C4-2B (cell line): ENCODE results near the gene ZNF717.
"Not testable (repeated sequence)": the region's sequence is repeated elsewhere in the genome, so short reads cannot be mapped to it uniquely, and the experiment has no call there.

Experiments
- ZFX ChIP-seq: fragments of 450-650 bp; IDR thresholded peaks from 2 replicates; pipeline ENCODE4 v1.6.1; 2017
- TF ChIP-seq, protein P1 (sequence below): fragments of 450-650 bp; conservative IDR thresholded peaks from 2 replicates; pipeline ENCODE4 v1.5.1; 2017; ENCODE audit warnings: mild to moderate bottlenecking

- TF ChIP-seq, protein P1, sequence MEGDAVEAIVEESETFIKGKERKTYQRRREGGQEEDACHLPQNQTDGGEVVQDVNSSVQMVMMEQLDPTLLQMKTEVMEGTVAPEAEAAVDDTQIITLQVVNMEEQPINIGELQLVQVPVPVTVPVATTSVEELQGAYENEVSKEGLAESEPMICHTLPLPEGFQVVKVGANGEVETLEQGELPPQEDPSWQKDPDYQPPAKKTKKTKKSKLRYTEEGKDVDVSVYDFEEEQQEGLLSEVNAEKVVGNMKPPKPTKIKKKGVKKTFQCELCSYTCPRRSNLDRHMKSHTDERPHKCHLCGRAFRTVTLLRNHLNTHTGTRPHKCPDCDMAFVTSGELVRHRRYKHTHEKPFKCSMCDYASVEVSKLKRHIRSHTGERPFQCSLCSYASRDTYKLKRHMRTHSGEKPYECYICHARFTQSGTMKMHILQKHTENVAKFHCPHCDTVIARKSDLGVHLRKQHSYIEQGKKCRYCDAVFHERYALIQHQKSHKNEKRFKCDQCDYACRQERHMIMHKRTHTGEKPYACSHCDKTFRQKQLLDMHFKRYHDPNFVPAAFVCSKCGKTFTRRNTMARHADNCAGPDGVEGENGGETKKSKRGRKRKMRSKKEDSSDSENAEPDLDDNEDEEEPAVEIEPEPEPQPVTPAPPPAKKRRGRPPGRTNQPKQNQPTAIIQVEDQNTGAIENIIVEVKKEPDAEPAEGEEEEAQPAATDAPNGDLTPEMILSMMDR: not testable (repeated sequence)
- TF ChIP-seq ZFX: not testable (repeated sequence)
These were observed 31.2 kb upstream of the ZNF717 start for GRCh38 chr3:75816287-75817180.
